H1 (cell line): ENCODE measurements around the gene CDK5RAP2. TPM values are rescaled to one million over a fixed set of nuclear protein-coding genes. Genes with fewer than 3 reads are reported as not detected.

ENCODE experiments used
- RNF2 ChIP-seq: fragments of 200-900, 300-1000 bp; sonication (generic); IDR thresholded peaks from 2 replicates; pipeline ENCODE4 v1.7.1; 2016; ENCODE audit warnings: borderline replicate concordance, low read depth, mild to moderate bottlenecking, antibody characterized with exemption, low read length; ENCODE audit not compliant: poor library complexity, severe bottlenecking; ENCODE audit errors: missing control alignments
- SIRT6 ChIP-seq: IDR thresholded peaks from one replicate; pipeline ENCODE4 v1.7.1; 2012; ENCODE audit warnings: low read length, inconsistent platforms
- SRF ChIP-seq: IDR thresholded peaks from 2 replicates; pipeline ENCODE4 v1.6.1; 2011; ENCODE audit warnings: mild to moderate bottlenecking, low read depth, low read length, moderate library complexity
- TAF1 ChIP-seq: IDR thresholded peaks from 2 replicates; pipeline ENCODE4 v1.6.1; 2011; ENCODE audit warnings: mild to moderate bottlenecking, low read depth, low read length
- polyA plus RNA-seq, 7 experiments: library from polyadenylated mRNA; depleted of rRNA in 3 of 7; stranded (reverse) in 5 of 7; unstranded in 2 of 7; fragments of >200 nt in 5 of 7; fragments of 200-250 nt in 2 of 7; gene quantifications; 1 replicate in 5 of 7; 2 replicates in 1 of 7; 4 replicates in 1 of 7; pipeline versions ENCODE4 v1.2.1 to v1.2.3, GENCODE V29; 2011 to 2013; ENCODE audit warnings: missing spikeins in 2 of 7, mixed read lengths in 2 of 7
- total RNA-seq: library from RNA; stranded (reverse); fragmentation: NEBNext Ultra II Directional; extraction: Animal tissue kit (Norgen Biotek cat#: 25700); gene quantifications from 2 replicates; pipeline ENCODE4 v1.2.1, GENCODE V29; 2021

Gene CDK5RAP2
- total and polyA plus RNA-seq, 2 of the 8 experiments (the other 6 are each of a cell fraction or from before 2014, with no cell fraction given), result 19.8 to 49.4 TPM

DNA sequence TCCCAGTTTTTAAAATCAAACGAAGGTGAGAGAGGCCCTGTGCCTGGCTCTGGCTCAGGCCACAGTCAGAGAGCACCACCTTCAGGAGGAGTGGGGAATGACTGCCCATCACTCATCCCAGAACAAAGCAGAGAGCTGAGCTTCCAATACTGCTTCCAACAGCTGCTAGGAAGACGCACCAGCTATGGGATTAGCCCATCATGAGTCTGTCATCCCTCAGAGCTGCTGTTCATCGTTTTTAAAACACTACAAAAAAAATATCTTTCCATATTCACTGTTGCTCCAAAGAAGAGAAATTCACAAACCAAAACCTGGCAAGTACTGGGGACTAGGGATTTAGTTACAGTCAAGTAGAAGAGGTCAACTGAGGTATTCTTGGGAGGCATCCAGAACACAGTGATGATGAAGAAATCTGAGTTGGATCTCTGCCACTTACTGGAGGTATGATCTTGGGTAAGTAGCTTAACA is 102.4 kb downstream of the CDK5RAP2 start (continued):
- no peak for TF ChIP-seq RNF2
- no peak for TF ChIP-seq SIRT6
- TF ChIP-seq SRF, result no peak
- TF ChIP-seq TAF1, result no peak
